ENCODE measurements around the gene AKNAD1.

DNA sequence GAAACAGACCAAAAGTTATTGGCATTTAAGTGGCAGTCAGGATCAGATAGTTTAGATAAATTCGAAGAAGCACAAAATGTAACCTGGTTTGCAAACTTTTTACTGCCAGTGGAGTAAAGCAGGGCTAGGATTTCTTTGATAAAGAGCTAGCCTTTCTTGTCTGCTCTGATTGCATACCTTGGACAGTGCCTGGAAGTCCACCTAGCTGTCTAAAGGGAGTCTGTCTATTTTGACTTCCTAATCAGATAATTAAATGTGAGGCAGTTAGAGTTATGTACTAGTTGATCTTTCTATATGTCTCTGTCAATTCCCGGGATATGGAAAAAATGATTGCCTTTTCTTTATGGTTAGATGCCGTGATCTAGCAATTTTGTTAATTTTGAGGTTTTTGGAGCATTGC lies 24.0 kb upstream of the AKNAD1 start:
- TF ChIP-seq POLR2A (IDR thresholded peaks at IDR 0.05): no peak
- no peak for TF ChIP-seq POLR2AphosphoS5 (IDR thresholded peaks at IDR 0.05)

Data from breast epithelium (tissue), 3 donors.